GM20000 (cell line): Measurements from ENCODE around the gene SPRR1A.

Source experiments
- DNase-seq: peaks from one replicate; pipeline ENCODE4 v3.0.0; 2012; ENCODE audit warnings: low spot score
- CTCF ChIP-seq: IDR thresholded peaks from 2 replicates; pipeline ENCODE4 v1.5.1; 2012; ENCODE audit warnings: mild to moderate bottlenecking, control low read depth; ENCODE audit errors: extremely low read depth, missing control alignments

The SPRR1A gene

GRCh38 chr1:152972196-152972886 lies 11.5 kb upstream of the SPRR1A start:
- TF ChIP-seq CTCF: no peak
- no peak for DNase-seq

GRCh38 chr1:152976688-152977087 lies 7.2 kb upstream of the SPRR1A start:
- no peak for DNase-seq
- TF ChIP-seq CTCF: no peak

- DNase-seq: no peak
- TF ChIP-seq CTCF: no peak
Observed at GRCh38 chr1:152977614-152978013, 6.3 kb upstream of the SPRR1A start.

- TF ChIP-seq CTCF: no peak
Observed at GRCh38 chr1:152980676-152981075, 3.2 kb upstream of the SPRR1A start.

GRCh38 chr1:152981146-152981871 lies 2.6 kb upstream of the SPRR1A start:
- no peak for TF ChIP-seq CTCF
- no peak for DNase-seq

More at GRCh38 chr1:152980676-152981075, 3.2 kb upstream of the SPRR1A start:
- DNase-seq: no peak

- DNase-seq: no peak
- no peak for TF ChIP-seq CTCF
Observed at GRCh38 chr1:152982076-152982475, 1.8 kb upstream of the SPRR1A start.

GRCh38 chr1:152983234-152983633 lies 647 bp upstream of the SPRR1A start:
- TF ChIP-seq CTCF: no peak
- DNase-seq: no peak
